Small intestine (tissue), 7 donors: Measurements from ENCODE around the gene ARPC2. TPM values are rescaled to one million over a fixed set of nuclear protein-coding genes. Genes with fewer than 3 reads are reported as not detected.

ENCODE experiments used
- DNase-seq, 2 donors: peaks; one replicate each; pipeline versions ENCODE4 v3.0.0 to v3.0.0-alpha.2; 2013
- FAIRE-seq: peaks from 2 replicates; lab custom pipeline; 2012; peaks lifted over from hg19 to GRCh38; lab: Jason Lieb, UNC
- H3K27ac ChIP-seq, 3 donors: one replicate each; pipeline ENCODE4 v1.5.1; 2013; ENCODE audit warnings: low read length in 2 of 3, mild to moderate bottlenecking in 2 of 3, control low read depth in 1 of 3, inconsistent platforms in 1 of 3, low read depth in 1 of 3, moderate library complexity in 1 of 3
- H3K27me3 ChIP-seq, 3 donors: one replicate each; pipeline ENCODE4 v1.6.1; 2013; ENCODE audit warnings: low read length in 3 of 3, inconsistent platforms in 1 of 3; ENCODE audit not compliant: control insufficient read depth in 3 of 3, insufficient read depth in 3 of 3
- H3K36me3 ChIP-seq, 3 donors: one replicate each; pipeline ENCODE4 v1.6.1; 2013; ENCODE audit warnings: low read length in 3 of 3, inconsistent platforms in 1 of 3, low read depth in 1 of 3, mild to moderate bottlenecking in 1 of 3, moderate library complexity in 1 of 3; ENCODE audit not compliant: control insufficient read depth in 3 of 3, insufficient read depth in 2 of 3
- H3K4me1 ChIP-seq, 3 donors: one replicate each; pipeline ENCODE4 v1.6.1; 2013; ENCODE audit warnings: low read length in 2 of 3, inconsistent platforms in 1 of 3, low read depth in 1 of 3, mild to moderate bottlenecking in 1 of 3, moderate library complexity in 1 of 3; ENCODE audit not compliant: control insufficient read depth in 3 of 3, insufficient read depth in 2 of 3
- H3K4me3 ChIP-seq, 3 donors: one replicate each; pipeline ENCODE4 v1.5.1; 2013; ENCODE audit warnings: low read length in 3 of 3, control low read depth in 1 of 3, inconsistent platforms in 1 of 3, low read depth in 1 of 3, mild to moderate bottlenecking in 1 of 3, moderate library complexity in 1 of 3
- H3K9me3 ChIP-seq, 2 donors: one replicate each; pipeline ENCODE4 v1.6.1; 2013; ENCODE audit warnings: low read depth in 1 of 2, low read length in 1 of 2; ENCODE audit not compliant: control insufficient read depth in 2 of 2, insufficient read depth in 1 of 2
- WGBS, 3 donors: extraction: QIAGEN DNeasy Blood & Tissue Kit; methylation state at CpG; one replicate each; pipeline ENCODE4 v1.1.7; 2013; 5-methylcytosine and 5-hydroxymethylcytosine counted together
- polyA plus RNA-seq, 4 donors: library from polyadenylated mRNA; stranded (reverse) in 3 of 4; unstranded in 1 of 4; fragments of 200-250 nt in 3 of 4; fragments of 120-200 nt in 1 of 4; gene quantifications; one replicate each; pipeline versions ENCODE4 v1.2.1 to v1.2.3, GENCODE V29; 2013
- donor health status: healthy with polysubstance abuse.
- donor health status: control.
- donor health status: control.
- donor health status: Bipolar disorder and iron deficiency.
- donor health status: healthy.

ARPC2 gene
- polyA plus RNA-seq, 4 donors, result 242 to 300 (median 270) TPM

DNA sequence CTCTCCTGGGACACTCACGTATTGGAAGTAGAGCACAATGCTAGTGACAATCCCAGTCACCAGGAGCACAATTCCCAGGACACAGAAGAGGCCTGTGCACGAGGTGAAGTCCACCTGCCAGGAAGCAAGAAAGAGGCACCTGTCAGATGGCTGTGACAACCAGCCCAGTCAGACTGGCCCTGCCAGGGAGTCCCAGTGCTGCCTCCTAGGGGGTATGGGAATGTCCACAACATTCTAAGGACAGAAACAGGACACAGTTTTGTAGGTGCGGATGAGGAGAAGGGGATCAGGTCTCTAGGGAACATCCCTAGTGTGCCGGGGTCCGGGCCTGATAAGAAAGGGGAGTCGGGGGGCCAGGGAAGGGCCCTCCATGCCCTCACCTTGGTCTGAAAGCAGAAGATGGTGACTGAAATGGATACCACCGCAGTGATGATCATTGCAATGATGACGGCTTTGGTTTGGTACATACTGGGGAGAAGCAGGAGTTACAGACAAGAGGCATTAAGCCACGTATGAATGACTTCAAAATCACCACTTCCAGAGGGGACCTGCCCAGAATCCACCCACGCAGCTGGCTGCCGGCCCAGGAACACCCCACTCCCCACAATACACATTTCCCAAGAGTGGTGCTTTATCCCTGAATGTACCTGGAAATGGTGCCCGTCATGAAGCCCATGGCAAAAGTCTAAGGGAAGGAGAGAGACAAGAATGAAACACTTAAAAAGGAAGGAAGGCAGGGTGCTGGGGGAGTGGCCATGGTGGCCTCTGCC, 60.2 kb downstream of the ARPC2 start:
- no peak for DNase-seq
- Histone ChIP-seq H3K27ac (peak overlapping the region in 1 of 3 donors; percentile 15), H3K9me3 (no peaks in the 10 kb centered on the region), H3K27me3 (no peaks in the 10 kb centered on the region), H3K36me3 (peaks cover 20 to 100% (median 49%) of the 10 kb centered on the region in 3 donors), H3K4me3 (no peak overlapping the region), H3K4me1 (peaks cover 0 to 10% (median 4%) of the 10 kb centered on the region in 3 donors)
- 80 to 84% (median 81%) methylated on average over 12 of the region's 12 CpGs for WGBS, 3 donors
- no peak for FAIRE-seq

DNA sequence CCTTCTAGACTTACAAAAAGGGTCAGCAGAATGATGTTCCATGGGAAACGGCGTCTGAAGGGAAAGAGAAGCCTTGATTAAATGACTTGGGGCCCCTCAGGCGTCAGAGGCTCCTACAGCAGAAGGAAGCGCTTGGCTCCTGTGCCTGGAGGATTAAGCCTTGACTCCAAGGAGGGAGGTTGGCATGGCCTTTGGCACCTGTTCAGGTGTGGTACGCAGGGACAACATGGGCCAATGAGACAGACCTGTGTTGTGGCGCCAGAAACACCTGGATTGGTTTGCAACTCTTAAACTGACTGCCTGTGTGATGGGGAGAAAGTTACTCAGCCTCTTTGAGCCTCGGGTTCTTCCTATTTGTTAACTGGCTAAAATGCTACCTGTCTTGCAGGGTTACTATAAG, 60.9 kb downstream of the ARPC2 start:
- H3K36me3 ChIP-seq, result peaks cover 18 to 100% (median 54%) of the 10 kb centered on the region in 3 donors
- DNase-seq (no peak), FAIRE-seq (no peak)
- no peak overlapping the region for H3K4me3 ChIP-seq
- no peaks in the 10 kb centered on the region for H3K9me3 ChIP-seq
- peaks cover 0 to 9% (median 2%) of the 10 kb centered on the region in 3 donors for H3K4me1 ChIP-seq
- WGBS, 3 donors, result 42 to 74% (median 72%) methylated on average over 7 of the region's 7 CpGs
- H3K27me3 ChIP-seq, result no peaks in the 10 kb centered on the region
- H3K27ac ChIP-seq, result peak overlapping the region in 1 of 3 donors; percentile 15

DNA sequence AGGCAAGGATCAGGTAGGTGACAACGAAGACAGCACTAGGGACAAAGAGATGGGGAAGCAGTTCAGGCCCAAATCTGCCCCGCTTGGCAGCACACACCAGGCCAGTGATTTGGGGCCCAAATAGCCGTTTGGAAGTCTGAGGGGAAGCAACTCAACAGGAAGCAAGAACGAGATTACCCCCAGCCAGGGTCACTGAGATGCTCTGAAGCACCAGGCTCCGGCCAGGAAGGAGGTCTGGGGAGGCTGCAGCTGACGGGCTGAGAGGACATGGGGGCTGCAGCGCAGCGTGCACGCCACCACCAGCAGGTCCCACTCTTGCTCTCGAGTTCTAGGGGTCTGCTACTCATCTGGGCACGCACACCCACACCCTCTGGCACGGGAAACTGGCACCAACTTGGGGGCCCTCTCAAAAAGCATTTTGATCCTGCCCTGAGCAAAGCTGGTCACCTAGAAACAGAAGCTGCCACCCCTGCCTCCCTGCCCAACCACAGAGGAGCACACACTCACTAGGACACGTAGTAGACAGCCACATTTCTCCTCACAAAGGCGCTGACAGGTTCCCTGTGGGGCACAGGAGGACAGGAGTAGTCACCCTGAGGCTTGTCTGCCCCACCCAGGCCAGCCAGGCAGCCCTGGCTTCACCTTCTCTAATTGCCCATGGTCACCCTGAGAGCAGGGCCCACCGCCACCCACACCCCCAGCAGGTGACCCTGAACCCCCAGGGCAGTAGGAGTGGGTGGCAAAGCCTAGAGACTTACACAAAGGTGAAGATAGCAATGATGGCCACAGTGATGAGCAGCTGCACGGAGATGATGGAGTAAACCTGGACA, 61.8 kb downstream of the ARPC2 start:
- 85 to 87% (median 86%) methylated on average over 16 of the region's 16 CpGs for WGBS, 3 donors
- H3K36me3 ChIP-seq, result peaks cover 17 to 100% (median 56%) of the 10 kb centered on the region in 3 donors
- no peak overlapping the region for H3K27ac ChIP-seq
- H3K27me3 ChIP-seq, result no peaks in the 10 kb centered on the region
- no peak for DNase-seq
- peaks cover 0 to 13% (median 0%) of the 10 kb centered on the region in 3 donors for H3K4me1 ChIP-seq
- no peak for FAIRE-seq
- H3K4me3 ChIP-seq, result no peak overlapping the region
- H3K9me3 ChIP-seq, result no peaks in the 10 kb centered on the region

DNA sequence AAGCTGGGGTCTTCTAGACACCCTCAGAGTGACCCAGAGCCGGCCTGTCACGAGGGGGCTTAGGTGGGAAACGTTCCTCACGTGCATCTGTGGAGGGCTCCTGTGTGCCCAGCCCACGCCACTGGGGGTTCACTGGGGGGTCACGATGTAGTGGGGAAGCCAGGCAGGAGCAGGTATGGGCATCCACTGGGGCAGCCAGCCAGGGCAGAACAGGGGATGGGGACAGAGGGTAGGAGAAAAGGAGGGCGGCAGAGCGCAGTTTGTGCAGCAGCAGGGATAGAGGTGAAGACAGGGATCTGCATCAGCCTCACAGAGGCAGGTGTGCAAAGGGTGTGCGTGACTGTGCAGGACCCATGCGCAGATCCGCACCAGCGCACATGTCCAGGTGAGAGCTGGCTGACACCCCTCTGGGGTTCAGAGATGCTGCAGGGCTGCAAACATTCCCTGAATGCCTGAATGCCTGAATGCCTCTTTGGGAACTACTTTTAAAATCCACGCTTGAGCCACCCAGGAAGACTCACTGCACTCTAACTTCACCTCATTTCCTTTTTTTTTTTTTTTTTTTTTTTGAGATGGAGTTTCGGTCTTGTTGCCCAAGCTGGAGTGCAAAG, 63.4 kb downstream of the ARPC2 start:
- H3K4me1 ChIP-seq, result peaks cover 6 to 27% (median 9%) of the 10 kb centered on the region in 3 donors
- H3K27ac ChIP-seq, result no peak overlapping the region
- WGBS, 3 donors, result 94 to 99% (median 94%) methylated on average over 14 of the region's 14 CpGs
- H3K36me3 ChIP-seq, result peaks cover 17 to 99% (median 51%) of the 10 kb centered on the region in 3 donors
- no peak overlapping the region for H3K4me3 ChIP-seq
- H3K9me3 ChIP-seq, result no peaks in the 10 kb centered on the region
- no peaks in the 10 kb centered on the region for H3K27me3 ChIP-seq
- FAIRE-seq (no peak), DNase-seq (no peak)

DNA sequence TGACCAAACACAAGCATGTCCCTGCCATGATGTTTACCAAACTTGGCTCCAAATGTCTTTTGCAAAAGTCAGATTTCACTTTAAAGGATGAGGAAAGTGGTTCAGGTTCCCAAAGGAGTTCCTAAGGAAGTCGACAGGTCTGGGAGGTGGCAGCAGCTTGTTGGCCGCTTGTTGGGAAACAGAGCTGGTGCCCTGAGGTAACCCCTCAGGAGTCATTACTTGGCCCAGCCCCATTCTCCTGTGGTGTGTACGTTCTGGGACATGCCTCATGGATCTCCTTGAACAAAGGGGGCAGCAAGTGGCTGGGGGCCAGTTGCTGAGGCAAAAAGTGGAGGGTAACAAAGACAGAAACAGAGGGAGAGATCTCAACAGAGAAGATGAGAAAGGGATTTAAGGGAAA, 64.5 kb downstream of the ARPC2 start:
- Histone ChIP-seq H3K27ac (no peak overlapping the region), H3K4me1 (peaks cover 10 to 38% (median 16%) of the 10 kb centered on the region in 3 donors), H3K27me3 (no peaks in the 10 kb centered on the region), H3K36me3 (peaks cover 17 to 99% (median 42%) of the 10 kb centered on the region in 3 donors), H3K4me3 (no peak overlapping the region), H3K9me3 (no peaks in the 10 kb centered on the region)
- DNase-seq (no peak), FAIRE-seq (no peak)
- 74 to 79% (median 78%) methylated on average over 3 of the region's 3 CpGs for WGBS, 3 donors

DNA sequence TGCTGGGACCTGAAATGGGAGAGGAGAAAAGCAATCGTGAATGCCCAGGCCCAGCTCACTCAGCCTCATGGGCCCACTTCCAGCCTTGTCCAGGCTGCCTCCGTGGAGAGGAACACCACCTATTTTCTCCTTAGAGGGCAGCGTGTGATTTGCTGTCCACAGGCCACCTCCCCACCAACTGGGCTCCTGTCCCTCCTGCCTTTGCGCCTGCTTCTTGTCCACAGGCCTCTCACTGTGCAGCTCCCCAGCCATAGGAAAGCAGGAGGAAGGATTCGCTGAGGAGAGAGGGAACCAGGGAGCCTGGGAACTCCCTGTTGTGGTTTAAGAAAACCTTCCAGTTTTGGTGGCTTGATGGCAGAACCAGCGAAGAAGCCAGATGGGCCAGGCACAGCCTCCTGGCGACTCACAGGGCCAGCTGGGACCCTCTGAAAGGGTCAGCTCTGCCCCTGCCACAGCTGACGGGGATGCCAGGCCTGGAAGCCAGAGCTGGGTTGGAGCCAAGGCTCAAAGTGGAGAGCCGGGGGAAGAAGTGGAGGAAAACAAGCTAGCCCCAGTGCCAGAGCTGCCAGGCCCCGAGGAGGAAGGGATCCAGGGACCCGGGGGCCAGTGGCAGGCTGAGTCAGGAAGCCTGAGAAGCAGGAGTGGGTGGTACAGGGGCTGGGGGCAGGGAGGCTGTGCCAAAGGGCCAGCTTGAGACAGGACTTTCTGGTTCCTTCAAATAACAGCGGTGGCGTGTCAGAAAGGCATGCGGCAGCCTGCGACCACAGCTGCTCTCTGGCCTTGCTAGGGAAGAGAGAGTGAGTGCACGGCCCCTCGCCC, 65.4 kb downstream of the ARPC2 start:
- Histone ChIP-seq H3K4me3 (no peak overlapping the region), H3K27ac (peak overlapping the region in 2 of 3 donors; percentile 19 to 43), H3K27me3 (no peaks in the 10 kb centered on the region), H3K9me3 (no peaks in the 10 kb centered on the region), H3K4me1 (peaks cover 10 to 44% (median 16%) of the 10 kb centered on the region in 3 donors), H3K36me3 (peaks cover 17 to 91% (median 34%) of the 10 kb centered on the region in 3 donors)
- FAIRE-seq, result no peak
- WGBS, 3 donors, result 65 to 75% (median 72%) methylated on average over 14 to 17 of the region's 17 CpGs
- DNase-seq, result no peak

DNA sequence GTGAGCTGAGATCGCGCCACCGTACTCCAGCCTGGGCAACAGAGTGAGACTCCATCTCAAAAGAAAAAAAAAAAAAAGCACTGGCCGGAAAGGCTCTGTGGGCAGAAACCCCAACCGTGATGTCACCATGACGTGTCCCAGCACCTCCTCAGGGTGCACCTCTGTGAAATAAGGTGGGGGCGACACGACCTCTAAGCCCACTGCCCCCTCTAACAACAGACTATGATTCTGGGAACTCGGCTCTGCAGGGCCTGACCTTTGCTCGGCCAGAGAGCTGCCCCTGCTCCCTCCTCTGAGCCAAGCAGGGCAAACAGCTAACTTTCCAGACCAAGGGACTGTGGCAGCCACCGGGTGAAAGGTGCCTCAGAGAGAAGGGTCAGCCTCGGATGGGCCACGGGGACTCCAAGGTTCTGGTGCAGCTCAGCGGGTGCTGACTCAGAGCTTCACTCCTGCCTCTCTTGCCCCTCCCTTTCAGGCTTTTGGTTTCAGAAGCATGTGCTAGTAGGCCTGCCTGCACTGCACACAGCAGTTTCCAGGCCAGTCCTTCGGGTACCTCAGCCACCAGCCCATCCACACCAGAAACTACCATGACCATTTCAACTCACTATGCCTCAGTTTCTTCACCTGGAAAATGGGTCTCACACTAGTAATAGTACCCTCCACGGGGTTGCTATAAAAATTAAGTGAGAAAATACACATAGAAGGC, 67.3 kb downstream of the ARPC2 start:
- Histone ChIP-seq H3K36me3 (peaks cover 15 to 72% (median 23%) of the 10 kb centered on the region in 3 donors), H3K4me3 (peak overlapping the region in 1 of 3 donors; percentile 31), H3K27me3 (no peaks in the 10 kb centered on the region), H3K27ac (peak overlapping the region in 2 of 3 donors; percentile 73 to 100), H3K4me1 (peaks cover 10 to 61% (median 21%) of the 10 kb centered on the region in 3 donors), H3K9me3 (no peaks in the 10 kb centered on the region)
- FAIRE-seq, result no peak
- whole genome bisulfite sequencing, 3 donors, result 34 to 53% (median 36%) methylated on average over 12 to 16 of the region's 16 CpGs
- peak; percentile 60 to 82 for DNase-seq
